Measurements from ENCODE around the gene PIGK.

PIGK gene

DNA sequence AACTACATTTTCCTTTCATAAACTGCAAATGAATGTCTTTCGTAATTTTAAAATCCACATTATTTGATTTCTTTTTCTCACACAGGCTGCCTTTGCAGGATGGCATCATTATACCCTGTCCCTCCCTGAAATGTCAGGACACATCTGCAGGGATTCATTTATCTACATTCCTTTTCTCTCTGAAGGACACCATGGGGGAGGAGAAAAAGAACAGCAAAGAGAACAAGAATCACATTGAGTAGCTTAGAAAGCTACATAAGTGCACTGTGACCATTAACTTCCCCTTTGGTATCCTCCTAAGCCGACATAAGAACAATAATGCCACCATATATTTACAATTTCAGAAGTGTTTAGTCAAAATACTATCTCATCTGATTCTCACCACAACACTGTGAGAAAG lies 129.5 kb downstream of the PIGK start:
- DNase-seq = no peak

DNA sequence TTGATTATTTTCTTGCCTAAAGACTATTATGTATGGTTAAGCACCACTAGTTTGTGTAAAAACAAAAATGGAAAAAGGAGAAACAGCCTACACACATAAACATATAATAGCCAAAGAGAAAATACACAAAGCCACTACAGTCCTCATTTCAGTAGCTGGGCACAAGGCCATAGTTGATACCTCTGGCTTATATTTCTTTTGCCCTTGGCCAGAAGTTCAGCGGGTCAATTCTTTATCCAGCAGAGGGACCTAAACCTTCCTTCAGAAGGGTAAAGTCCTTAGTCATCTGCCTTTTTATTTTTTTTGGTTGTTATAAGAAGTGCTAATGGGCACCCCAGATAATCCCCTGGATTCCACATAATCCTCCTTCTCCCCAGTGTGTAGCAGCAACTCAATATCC lies 134.1 kb downstream of the PIGK start:
- no peak for DNase-seq

DNA sequence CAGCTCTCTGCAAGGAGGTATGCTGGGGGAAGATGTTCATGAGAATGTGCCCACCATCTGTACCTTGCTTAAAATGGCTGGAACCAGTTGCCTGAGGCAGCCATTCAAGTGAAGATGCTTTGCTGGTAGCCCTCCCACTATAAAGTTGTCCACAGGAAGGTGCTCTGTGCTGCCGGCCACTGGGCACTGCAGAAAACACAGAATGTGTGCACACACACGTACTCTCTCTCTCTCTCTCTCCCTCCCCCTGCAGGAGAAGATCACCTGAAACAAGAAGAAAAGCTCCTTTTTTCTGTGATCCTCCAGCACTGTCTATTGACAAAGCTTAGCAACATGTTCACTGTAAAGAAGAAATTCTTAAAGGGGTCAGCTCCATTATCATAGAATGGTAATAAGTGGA lies 134.8 kb downstream of the PIGK start:
- no peak for DNase-seq

DNA sequence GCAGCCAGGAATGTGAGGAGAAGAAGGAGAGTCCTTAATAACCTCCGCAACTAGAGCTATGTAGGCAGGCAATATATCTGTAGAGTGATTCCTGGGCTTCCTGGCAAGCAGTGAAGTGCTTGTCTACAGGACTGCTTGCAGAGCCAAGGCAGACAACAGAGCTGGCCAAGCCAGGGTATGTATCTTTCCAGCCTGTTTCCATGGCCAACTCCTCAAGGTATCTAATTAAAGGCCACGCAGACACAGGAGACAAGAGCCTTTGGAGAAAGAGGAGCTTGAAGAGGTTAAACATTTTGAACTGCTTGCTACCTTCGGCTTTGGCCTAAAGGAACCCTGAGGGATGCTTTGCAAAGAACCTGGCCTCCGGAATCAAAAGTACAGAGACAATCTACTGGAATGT lies 137.4 kb downstream of the PIGK start:
- no peak for DNase-seq

DNA sequence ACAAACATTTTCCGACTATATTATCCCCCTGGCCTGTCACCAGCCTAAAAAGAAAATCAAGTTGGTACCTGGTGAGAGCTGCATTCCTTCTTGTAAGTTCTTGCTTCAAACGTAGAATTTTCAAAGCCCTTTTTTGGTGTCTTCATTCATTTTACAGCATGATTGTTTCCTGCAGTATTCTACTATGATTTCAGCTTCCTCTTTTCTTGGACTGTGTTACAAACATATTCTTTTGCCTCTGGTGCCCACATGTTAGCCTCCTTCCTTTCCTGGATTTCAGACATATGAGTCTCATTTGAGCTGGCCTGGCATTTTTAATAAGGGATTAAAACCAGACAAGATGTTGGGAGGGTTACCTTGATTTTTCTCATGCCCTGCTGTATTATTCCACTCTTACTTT lies 142.5 kb downstream of the PIGK start:
- DNase-seq = peak in 1 of 2 donors; percentile 3

DNA sequence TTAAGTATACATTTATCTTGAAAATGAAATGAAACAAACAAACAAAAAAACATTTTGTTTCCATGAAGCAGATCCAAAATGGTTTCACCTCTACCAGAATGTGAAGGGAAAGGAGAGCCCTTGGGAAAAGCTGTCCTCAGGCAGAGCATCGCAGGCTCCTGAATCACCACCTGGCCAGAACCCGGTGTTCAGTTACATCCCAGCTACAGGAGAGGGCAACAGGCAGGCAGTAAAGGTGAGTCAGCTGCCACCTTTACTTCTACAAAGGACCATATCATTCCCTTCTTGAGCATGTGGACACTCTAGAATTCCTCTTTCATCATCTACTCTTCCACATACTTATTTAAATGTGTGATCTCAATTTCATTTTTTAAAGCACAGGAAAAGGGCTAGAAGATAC lies 151.2 kb downstream of the PIGK start:
- no peak for DNase-seq

DNA sequence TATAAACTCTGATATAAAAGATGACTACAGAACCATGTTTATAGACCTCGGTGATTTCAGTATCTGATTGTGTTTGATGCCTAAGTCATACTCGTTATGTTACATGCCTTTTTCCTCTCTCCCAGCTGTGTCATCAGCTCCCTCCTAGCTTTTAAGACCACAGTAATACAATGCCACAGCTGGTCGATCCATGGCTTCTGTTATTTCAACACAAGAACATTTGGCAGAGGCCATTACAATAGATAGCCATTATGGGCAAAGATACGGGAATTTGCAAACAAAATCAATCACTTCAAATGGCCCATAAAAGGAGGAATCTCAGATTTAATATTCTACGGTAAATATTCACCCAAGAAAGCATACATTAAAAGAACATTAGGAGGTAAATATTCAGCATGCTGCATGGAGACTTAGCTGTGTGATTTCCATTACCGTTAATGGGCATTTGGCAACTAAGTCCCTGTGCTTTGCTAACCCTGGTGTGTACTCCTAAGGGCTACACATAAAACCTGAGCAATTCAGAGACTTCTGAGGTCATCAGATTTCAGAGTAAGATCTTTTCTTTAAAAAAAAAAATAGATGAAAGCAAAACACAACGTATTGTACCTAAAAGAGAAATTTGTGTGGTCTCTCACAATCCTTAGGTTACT lies 153.4 kb downstream of the PIGK start:
- DNase-seq = no peak

DNA sequence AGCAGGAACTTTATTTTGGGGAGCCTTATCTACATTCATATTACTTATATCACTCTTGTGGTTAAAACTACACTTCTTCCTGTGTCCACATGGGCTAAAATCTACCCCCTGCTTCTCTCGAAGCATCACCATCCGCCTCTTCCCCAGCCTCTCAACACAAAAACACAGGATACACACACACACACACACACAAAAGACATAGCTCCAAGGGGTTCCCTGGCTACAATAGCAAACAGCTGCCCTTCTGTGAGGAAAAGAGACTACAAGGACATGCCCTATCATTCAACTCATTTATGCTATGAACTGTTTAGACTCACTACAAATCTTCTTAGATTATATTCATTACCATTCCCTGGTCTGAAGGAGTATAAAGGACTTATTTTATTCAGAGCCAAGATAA lies 155.0 kb downstream of the PIGK start:
- no peak for DNase-seq

DNA sequence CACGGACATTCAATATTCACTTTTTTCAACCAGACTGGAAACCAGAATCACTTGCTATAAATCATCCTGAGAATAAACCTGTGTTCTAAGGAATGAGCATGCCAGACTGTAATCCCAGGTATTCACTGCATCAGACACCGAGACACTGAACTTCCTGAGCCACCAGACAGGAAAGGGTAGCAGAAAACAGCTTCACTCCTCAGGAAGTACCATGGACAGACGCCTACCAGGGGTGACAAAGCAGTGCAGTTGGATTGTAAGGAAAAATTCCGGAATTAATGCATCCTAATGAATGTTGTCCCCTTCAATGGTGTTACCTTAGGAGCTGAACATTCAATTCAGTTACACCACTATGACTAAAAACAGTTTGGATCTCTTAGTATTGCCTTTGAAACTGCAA lies 156.1 kb downstream of the PIGK start:
- no peak for DNase-seq

DNA sequence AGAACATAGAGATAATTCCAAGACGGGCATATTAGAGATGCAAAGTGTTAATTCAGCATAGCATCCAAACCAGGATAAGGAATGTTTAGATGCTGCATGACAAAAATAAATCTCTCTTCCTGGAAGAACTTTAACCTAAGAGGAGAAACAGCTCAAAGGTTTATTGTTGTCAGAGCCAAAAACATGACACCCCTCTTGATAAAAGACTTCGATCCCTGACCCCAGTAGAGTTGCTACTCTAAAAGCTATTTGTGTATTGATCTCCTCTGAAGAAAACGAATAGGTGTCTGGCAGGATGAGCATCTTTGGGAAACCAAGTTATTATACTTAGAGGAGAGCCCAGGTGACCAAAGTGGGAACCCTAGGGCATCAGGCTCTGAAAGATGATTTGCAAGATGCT lies 158.1 kb downstream of the PIGK start:
- no peak for DNase-seq

DNA sequence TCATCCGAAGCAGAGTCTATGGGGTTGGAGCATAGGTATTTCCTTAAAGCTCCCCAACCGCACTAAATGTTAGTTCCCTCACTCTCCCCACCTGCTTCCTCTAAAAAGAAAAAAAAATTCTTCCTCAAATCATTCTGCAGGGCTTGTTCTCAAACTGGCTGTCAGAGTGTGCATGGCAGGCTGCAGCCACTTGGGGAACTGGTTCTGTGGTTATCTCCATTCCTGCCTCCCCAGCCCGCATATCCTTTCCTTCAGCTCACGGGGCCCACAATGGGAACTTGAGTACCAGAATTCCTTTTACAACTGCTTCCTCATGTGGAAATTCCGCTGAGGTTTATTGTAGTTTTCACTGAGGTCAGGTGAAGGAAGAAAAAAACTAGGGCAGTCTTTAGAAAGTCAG lies 159.2 kb downstream of the PIGK start:
- peak in 1 of 2 donors; percentile 2 for DNase-seq

DNA sequence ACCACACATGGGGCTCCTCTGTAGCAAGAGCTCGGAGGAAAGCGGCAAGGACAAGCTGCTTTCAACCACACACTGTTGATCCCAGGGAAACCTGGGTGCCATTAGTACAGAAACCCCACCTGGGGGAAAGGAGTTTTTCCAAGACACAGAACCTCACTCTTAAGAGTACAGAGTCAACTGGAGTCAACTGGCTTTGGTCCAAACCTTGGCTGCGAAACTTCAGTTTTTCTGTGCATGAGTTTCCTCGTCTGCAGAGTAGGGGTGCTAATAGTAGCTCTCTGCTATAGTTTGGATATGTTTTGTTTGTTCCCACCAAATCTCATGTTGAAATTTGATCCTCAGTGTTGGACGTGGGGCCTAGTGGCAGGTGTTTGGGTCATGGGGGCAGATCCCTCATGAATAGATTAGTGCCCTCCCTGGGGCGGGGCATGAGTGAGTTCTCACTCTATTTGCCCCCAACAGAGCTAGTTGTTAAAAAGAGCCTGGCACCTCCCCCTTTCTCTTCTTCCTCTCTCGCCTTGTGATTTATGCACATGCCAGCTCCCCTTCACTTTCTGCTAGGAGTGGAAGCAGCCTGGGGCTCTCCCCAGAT lies 161.1 kb downstream of the PIGK start:
- no peak for DNase-seq

DNA sequence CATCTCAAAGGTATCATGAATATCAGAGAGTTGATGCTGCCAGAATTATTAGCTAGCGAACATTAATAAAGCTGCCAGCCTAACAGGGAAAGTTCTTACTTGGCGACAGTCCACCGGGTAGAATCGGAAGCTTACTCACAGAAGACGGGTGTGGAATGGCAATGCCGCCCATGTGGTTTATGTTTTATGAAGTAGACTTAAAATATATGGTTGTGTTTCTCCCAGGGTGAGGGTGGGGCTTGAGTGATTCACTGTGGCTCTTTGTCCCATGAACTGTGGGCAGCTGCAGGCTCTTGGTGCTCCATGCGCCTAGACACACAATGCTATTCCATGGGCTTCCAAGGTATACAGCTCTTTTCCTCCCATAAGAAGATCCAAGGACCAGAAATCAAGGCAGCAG lies 162.7 kb downstream of the PIGK start:
- DNase-seq = no peak

DNA sequence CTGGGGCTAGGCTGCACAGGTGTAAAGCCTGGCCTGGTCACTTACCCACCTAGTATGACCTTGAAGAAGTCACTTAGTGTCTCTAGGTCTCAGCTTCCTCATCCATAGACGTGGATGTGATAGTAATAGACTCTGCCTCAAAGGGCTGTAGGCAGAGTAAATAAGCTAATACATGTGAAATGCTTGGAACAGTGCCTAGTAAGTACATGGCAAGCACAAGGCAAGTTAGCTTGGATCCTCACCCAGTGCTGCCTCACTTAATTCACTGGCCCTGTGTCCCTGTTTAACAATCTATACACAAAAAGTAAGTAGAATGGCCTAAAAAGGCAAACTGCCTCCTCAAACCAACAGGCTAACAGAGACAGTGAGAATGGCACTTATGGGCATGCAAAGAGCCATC lies 167.8 kb downstream of the PIGK start:
- no peak for DNase-seq

DNA sequence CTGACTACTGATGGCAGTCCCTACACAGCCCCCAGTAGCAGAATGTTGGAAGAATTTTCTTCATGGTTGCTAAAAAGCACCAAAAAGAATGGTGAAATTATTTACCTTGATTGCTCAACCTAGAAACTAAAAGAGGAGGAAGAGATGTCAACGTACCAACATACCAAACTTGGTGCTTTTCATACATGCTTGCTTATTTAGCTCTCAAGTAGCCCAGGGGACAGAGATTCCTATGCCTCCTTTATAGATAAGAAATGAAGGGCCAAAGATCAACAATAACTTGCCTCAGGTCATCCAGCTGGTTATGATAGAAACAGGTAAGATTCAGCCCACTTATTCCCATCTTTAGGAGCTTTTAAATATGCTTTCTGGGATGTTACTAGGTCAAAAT lies 170.6 kb downstream of the PIGK start:
- peak in 1 of 2 donors; percentile 11 for DNase-seq

DNA sequence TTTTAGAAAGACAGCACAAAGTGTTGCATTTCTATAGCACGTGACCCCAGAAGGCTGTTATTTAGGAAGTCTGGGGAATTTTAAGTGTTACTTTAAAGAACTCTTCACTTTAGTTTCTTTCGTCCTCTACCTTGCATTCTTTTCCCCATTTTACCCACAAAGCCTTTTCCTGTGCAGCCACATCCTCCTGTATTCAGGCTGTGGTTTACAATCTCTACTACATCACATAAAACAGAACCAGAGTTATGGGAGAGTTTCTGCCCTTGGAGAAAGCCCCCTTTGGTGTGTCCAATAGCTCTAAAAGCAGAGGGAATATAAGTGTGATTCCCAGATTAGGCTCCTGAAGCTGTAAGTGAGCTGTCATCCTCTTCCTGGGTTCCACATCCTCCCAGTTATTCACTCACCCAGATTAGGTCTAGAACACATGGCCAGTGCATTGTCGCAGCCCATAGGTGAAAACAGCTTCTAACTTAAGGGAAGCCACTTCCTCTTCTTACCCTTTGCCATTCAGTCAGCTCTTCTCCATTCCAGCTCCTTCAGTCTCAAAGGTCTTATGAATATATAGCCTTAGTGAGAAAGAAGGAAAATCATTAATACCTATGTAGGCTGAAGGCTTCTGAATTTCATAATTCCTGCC lies 171.1 kb downstream of the PIGK start:
- DNase-seq = no peak

DNA sequence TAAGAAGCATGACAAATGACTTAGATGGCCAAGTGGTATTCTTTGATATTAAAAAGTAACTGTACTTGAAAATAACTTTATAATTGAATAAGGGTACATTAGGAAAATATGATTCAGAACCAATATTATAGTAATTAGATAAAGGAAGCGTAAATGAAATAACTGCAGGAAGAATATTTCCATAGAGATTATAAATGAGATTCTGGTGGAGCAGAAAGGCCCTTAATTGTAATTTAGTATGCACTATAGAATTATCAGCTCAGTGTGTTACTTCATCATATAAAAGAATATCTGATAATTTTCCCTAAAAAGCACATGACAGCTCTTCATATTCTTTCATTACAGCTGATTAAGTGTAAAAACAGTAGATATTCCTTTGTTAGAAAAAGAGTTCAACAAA lies 171.7 kb downstream of the PIGK start:
- no peak for DNase-seq

DNA sequence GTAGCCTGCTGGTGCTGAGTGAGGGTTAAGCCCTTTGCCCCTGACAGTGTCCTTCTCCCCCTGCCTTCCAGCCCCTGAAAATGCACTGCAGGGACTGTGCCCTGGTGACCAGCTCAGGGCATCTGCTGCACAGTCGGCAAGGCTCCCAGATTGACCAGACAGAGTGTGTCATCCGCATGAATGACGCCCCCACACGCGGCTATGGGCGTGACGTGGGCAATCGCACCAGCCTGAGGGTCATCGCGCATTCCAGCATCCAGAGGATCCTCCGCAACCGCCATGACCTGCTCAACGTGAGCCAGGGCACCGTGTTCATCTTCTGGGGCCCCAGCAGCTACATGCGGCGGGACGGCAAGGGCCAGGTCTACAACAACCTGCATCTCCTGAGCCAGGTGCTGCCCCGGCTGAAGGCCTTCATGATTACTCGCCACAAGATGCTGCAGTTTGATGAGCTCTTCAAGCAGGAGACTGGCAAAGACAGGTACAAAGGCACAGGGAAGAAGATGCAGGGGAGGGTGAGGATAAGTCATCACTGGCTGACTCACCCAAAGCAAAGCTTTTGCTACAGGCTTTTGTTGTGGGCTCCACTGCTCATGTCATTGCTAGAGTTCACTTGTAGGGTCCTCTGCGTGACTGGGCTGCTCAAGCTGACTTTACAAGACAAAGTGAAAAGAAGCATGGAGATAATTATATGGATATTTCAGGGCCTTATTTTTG lies 174.9 kb downstream of the PIGK start:
- DNase-seq = no peak

DNA sequence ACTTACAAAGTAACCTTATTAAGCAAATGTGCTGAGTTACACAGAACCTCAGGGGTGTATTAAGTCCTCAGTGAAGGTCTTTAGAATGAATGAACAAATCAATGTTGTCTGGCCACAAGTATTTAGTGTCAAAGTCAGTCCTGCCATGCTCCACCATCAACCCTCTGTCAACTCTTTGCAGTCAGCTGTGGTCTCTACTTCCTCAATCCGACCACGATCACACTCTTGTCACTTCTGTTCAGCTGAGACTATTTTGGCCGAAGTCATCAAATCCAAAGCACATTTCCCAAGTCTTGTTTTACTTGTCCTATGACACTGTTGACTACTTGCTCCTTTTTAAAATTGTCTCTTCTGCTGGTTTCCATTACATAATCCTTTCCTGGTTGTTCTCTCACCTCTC lies 178.4 kb downstream of the PIGK start:
- DNase-seq = no peak

DNA sequence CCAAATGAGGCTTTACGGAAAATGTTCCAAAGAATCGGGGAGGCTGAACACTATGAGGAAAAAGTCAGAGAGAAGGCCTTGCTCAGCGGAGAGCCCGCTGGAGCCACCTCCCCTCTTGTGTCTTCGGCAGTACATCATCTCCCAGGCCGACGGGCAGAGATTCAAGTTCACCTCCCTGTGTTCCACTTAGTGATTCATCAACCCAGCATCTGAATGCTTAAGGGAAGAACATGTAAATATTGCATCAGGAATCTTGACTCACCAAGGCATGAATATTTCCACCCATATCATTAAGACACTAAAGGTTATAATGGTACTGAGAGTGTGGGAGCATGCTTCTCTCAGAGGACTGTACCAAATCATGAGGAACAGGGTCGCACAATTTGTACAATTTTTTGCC lies 179.5 kb downstream of the PIGK start:
- no peak for DNase-seq

DNA sequence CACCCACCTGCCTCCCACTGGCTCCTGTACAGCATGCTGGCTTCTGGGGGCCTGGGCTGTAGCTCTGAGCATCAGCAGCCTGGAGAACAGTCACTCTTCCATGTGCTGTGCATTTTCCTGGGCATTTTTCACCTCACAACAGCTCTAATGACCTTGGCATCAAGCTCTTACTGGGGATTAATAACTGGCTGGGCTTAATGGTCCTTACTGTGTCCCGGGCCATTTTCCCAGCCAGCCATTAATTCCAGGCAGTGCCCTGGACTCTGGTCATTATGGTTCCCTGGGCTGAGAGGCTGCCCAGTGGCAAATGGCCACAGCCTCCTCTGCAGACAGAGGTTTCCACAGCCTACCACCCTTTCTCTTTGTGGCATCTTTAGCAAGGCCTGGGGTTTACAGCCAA lies 180.1 kb downstream of the PIGK start:
- no peak for DNase-seq
